Smooth muscle cell of the coronary artery (primary cell): Measurements from ENCODE around the gene SLC25A25. TPM values are rescaled to one million over a fixed set of nuclear protein-coding genes. Genes with fewer than 3 reads are reported as not detected.

ENCODE experiments used
- total RNA-seq: library from RNA; depleted of rRNA; stranded (reverse); fragments of >200 nt; gene quantifications from 2 replicates; pipeline ENCODE4 v1.2.3, GENCODE V29; 2014; ENCODE audit warnings: low replicate concordance

SLC25A25 gene
- total RNA-seq, result 19.2 and 19.4 TPM in 2 replicates

GRCh38 chr9:128067645-128068385 is at the start of gene SLC25A25:
Gene SLC25A25, plus strand, starts transcription at chr9:128068232. Its CDS starts 88 bp downstream, at chr9:128068320.

GRCh38 chr9:128066713-128067644 is 1.1 kb upstream of the SLC25A25 start, which contains the start of gene NAIF1:
Gene NAIF1, minus strand, starts transcription at chr9:128067320. Its CDS starts 219 bp downstream, at chr9:128067101.

GRCh38 chr9:128127568-128127989 is 59.5 kb downstream of the SLC25A25 start, which contains the start of gene PTGES2:
Gene PTGES2, minus strand, starts transcription at chr9:128127729. Its CDS starts 12 bp downstream, at chr9:128127717.

GRCh38 chr9:128149001-128149701 is 81.1 kb downstream of the SLC25A25 start, which contains the start of gene LCN2:
Gene LCN2, plus strand, starts transcription at chr9:128149453. Its CDS starts 73 bp downstream, at chr9:128149526.

Other genes starting within 250 kb of the SLC25A25 start
- gene ENG, start 213.6 kb upstream of the SLC25A25 start, total RNA-seq, result 10.4 and 33.5 TPM in 2 replicates
- gene AK1, start 190.6 kb upstream of the SLC25A25 start, total RNA-seq, result 53.7 and 86.7 TPM in 2 replicates
- 32.0 and 79.7 TPM in 2 replicates for gene ST6GALNAC6, start 168.6 kb upstream of the SLC25A25 start, total RNA-seq
- gene ST6GALNAC4, start 151.2 kb upstream of the SLC25A25 start, total RNA-seq, result 22.9 and 44.7 TPM in 2 replicates
- gene PIP5KL1, start 137.5 kb upstream of the SLC25A25 start, total RNA-seq, result 0.45 and 0.94 TPM in 2 replicates
- gene DPM2, start 130.4 kb upstream of the SLC25A25 start, total RNA-seq, result 7.1 and 8.6 TPM in 2 replicates
- gene EEIG1, start 87.2 kb upstream of the SLC25A25 start, total RNA-seq, result 4.7 and 5.9 TPM in 2 replicates
- gene NAIF1, start 912 bp upstream of the SLC25A25 start, total RNA-seq, result 10.1 and 16.0 TPM in 2 replicates
- gene PTGES2, start 59.5 kb downstream of the SLC25A25 start, total RNA-seq, result 69.7 and 112 TPM in 2 replicates
- gene LCN2, start 81.2 kb downstream of the SLC25A25 start, total RNA-seq, result not detected in 2 replicates
- gene BBLN, start 92.0 kb downstream of the SLC25A25 start, total RNA-seq, result 3.7 and 26.9 TPM in 2 replicates
- gene CIZ1, start 123.3 kb downstream of the SLC25A25 start, total RNA-seq, result 16.0 and 27.5 TPM in 2 replicates
- gene DNM1, start 135.1 kb downstream of the SLC25A25 start, total RNA-seq, result 4.4 and 70.0 TPM in 2 replicates
- gene GOLGA2, start 207.8 kb downstream of the SLC25A25 start, total RNA-seq, result 117 and 137 TPM in 2 replicates
- 35.1 and 64.4 TPM in 2 replicates for gene SWI5, start 208.0 kb downstream of the SLC25A25 start, total RNA-seq